Endothelial cell of umbilical vein (primary cell): ENCODE results near the gene MROH8. TPM values are rescaled to one million over a fixed set of nuclear protein-coding genes. Genes with fewer than 3 reads are reported as not detected.

Experiments
- BruUV-seq: library from RNA; stranded (reverse); fragments of 400-500 nt; replicated peaks from 2 replicates; lab custom pipeline; 2021; lab: Mats Ljungman, UMichigan
- CTCF ChIA-PET: fragments of 300-600, 350-600 bp; sonication (Branson Sonifier 250); formaldehyde crosslinking; loops from one replicate; lab custom pipeline; 2021; ENCODE audit warnings: antibody characterized with exemption, inconsistent platforms; lab: Charles Lee
- POLR2A ChIA-PET: fragments of 300-600, 350-600 bp; sonication (Branson Sonifier 250); formaldehyde crosslinking; loops from one replicate; lab custom pipeline; 2021; ENCODE audit warnings: antibody characterized with exemption, inconsistent platforms; lab: Charles Lee
- DNase-seq: peaks from one replicate; pipeline ENCODE4 v3.0.0-alpha.2; 2011; ENCODE audit warnings: low read depth, low spot score
- FAIRE-seq: peaks from 2 replicates; lab custom pipeline; 2011; peaks lifted over from hg19 to GRCh38; lab: Jason Lieb, UNC
- H2AFZ ChIP-seq: 2 replicates; pipeline ENCODE4 v1.6.0; 2012; ENCODE audit warnings: low read depth, low read length, control low read depth, inconsistent platforms
- H3K27ac ChIP-seq: 2 replicates; pipeline ENCODE4 v1.5.1; 2011; ENCODE audit warnings: low read depth, mild to moderate bottlenecking, control low read depth, low read length, moderate library complexity; ENCODE audit not compliant: insufficient read depth
- H3K27me3 ChIP-seq, 2 experiments: 2 replicates each; pipeline versions ENCODE4 v1.6.0 to v1.6.1; 2011; ENCODE audit warnings: low read length in 2 of 2, mixed read lengths in 1 of 2; ENCODE audit not compliant: control insufficient read depth in 2 of 2, insufficient read depth in 2 of 2
- H3K36me3 ChIP-seq, 2 experiments: 2 replicates in 1 of 2; 3 replicates in 1 of 2; pipeline ENCODE4 v1.5.1; 2011; ENCODE audit warnings: low read length in 2 of 2, mild to moderate bottlenecking in 1 of 2, moderate library complexity in 1 of 2; ENCODE audit not compliant: control insufficient read depth in 2 of 2, insufficient read depth in 2 of 2; ENCODE audit errors: extremely low read depth in 1 of 2
- H3K4me1 ChIP-seq: 3 replicates; pipeline ENCODE4 v1.5.1; 2011; ENCODE audit warnings: mild to moderate bottlenecking, low read length; ENCODE audit not compliant: control insufficient read depth, insufficient read depth; ENCODE audit errors: extremely low read depth
- H3K4me2 ChIP-seq: 2 replicates; pipeline ENCODE4 v1.6.1; 2011; ENCODE audit warnings: low read length, control low read depth, mixed read lengths; ENCODE audit not compliant: insufficient read depth
- H3K4me3 ChIP-seq, 3 experiments: fragments of 200-600 bp in 1 of 3; sonication (generic), shearing (Covaris generic) in 1 of 3; replicated peaks in 1 of 3; 2 replicates each; pipeline ENCODE4 v1.5.1; 2011 to 2016; ENCODE audit warnings: control low read depth in 3 of 3, low read length in 3 of 3, mild to moderate bottlenecking in 2 of 3, inconsistent platforms in 1 of 3, low read depth in 1 of 3, moderate library complexity in 1 of 3; ENCODE audit not compliant: insufficient read depth in 1 of 3
- H3K79me2 ChIP-seq: 2 replicates; pipeline ENCODE4 v1.6.0; 2012; ENCODE audit warnings: low read length, inconsistent platforms; ENCODE audit not compliant: control insufficient read depth, insufficient read depth
- H3K9ac ChIP-seq: replicated peaks from 2 replicates; pipeline ENCODE3; 2011; ENCODE audit warnings: low read length, control low read depth; ENCODE audit not compliant: insufficient read depth; ENCODE audit errors: extremely low read depth
- H3K9me1 ChIP-seq: replicated peaks from 3 replicates; pipeline ENCODE4 v1.6.0; 2011; ENCODE audit warnings: mild to moderate bottlenecking, low read length; ENCODE audit not compliant: control insufficient read depth, insufficient read depth; ENCODE audit errors: extremely low read depth
- H3K9me3 ChIP-seq: replicated peaks from 2 replicates; pipeline ENCODE4 v1.5.1; 2012; ENCODE audit warnings: low read length, inconsistent platforms; ENCODE audit not compliant: control insufficient read depth, insufficient read depth
- H4K20me1 ChIP-seq: replicated peaks from 2 replicates; pipeline ENCODE3; 2011; ENCODE audit warnings: mild to moderate bottlenecking, low read length; ENCODE audit not compliant: control insufficient read depth, insufficient read depth; ENCODE audit errors: extremely low read depth
- CTCF ChIP-seq, 2 donors: IDR thresholded peaks; 1 replicate in 1 of 2; 2 replicates in 1 of 2; pipeline ENCODE4 v1.5.1; 2011; ENCODE audit warnings: low read length in 2 of 2, mild to moderate bottlenecking in 2 of 2, moderate library complexity in 2 of 2, control low read depth in 1 of 2, inconsistent platforms in 1 of 2, low read depth in 1 of 2; ENCODE audit not compliant: insufficient read depth in 1 of 2; ENCODE audit errors: extremely low read depth in 1 of 2
- EZH2 ChIP-seq: IDR thresholded peaks from 2 replicates; pipeline ENCODE4 v1.6.1; 2012; ENCODE audit warnings: borderline replicate concordance, low read depth, mild to moderate bottlenecking, moderate library complexity, low read length, inconsistent platforms; ENCODE audit not compliant: severe bottlenecking
- FOS ChIP-seq: IDR thresholded peaks from 2 replicates; pipeline ENCODE4 v1.6.1; 2011; ENCODE audit warnings: mild to moderate bottlenecking, low read length, moderate library complexity, borderline replicate concordance; ENCODE audit not compliant: insufficient read depth
- GATA2 ChIP-seq: IDR thresholded peaks from 2 replicates; pipeline ENCODE4 v1.7.0; 2011; ENCODE audit warnings: low read depth, mild to moderate bottlenecking, moderate library complexity, mixed read lengths, low read length; ENCODE audit not compliant: insufficient read length, insufficient read depth
- JUN ChIP-seq: IDR thresholded peaks from 2 replicates; pipeline ENCODE4 v1.6.1; 2011; ENCODE audit warnings: borderline replicate concordance, low read depth; ENCODE audit not compliant: insufficient read length, insufficient read depth
- MYC ChIP-seq: IDR thresholded peaks from one replicate; pipeline ENCODE4 v1.6.1; 2011; ENCODE audit warnings: mild to moderate bottlenecking, low read depth, low read length
- POLR2A ChIP-seq: IDR thresholded peaks from 2 replicates; pipeline ENCODE4 v1.6.1; 2012; ENCODE audit warnings: low read depth, mild to moderate bottlenecking, control low read depth, low read length
- POLR2AphosphoS5 ChIP-seq: IDR thresholded peaks from 2 replicates; pipeline ENCODE4 v1.6.1; 2012; ENCODE audit warnings: low read depth, mild to moderate bottlenecking, control low read depth, low read length, moderate library complexity; ENCODE audit not compliant: insufficient read depth
- dilution Hi-C: fragments of 300-500 bp; cut with MboI; formaldehyde crosslinking; loops from one replicate; pipeline ENCODE4 v1.15.0; 2019; ENCODE audit warnings: low sequenced_read_pairs; ENCODE audit not compliant: extremely low pct_ligation_motif_present
- intact Hi-C: fragments of 100-400 bp; cut with micrococcal nuclease; formaldehyde crosslinking; loops from one replicate; pipeline ENCODE4 v1.10.0; 2022
- polyA plus RNA-seq, 4 experiments: library from polyadenylated mRNA; depleted of rRNA in 3 of 4; stranded (reverse) in 3 of 4; unstranded in 1 of 4; fragments of >200 nt; gene quantifications; 2 replicates each; pipeline versions ENCODE4 v1.2.1 to v1.2.3, GENCODE V29; 2011 to 2012; ENCODE audit warnings: missing spikeins in 1 of 4
- total RNA-seq: library from RNA; stranded (reverse); gene quantifications from 2 replicates; pipeline ENCODE4 v1.2.3, GENCODE V29; 2021
- TF ChIP-seq, protein P1 (sequence below): IDR thresholded peaks from 2 replicates; pipeline ENCODE4 v1.6.1; 2011; ENCODE audit not compliant: insufficient read depth, insufficient read length

The MROH8 gene
- total and polyA plus RNA-seq, 2 donors (not counting 3 experiments of a cell fraction or from before 2014, with no cell fraction given): 1.3 to 1.5 TPM

DNA sequence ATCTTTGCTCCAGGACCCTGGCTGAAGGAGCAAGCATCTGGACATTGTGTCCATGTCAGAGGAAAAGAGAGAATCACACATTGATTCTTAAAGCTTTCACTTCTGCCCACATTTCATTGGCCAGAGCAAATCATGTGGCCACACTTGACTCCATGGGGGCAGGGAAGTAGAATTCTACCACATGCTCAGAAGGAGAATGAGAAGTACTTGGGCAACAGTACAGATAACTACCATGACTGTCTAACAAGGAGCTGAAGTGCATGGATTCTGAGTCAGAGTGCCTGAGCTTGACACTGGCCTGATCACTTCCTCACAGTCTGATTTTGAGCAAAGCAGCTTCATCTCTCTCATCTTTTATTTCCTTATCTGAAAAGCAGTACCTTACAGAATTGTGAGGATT, 43.7 kb upstream of the MROH8 start:
- dilution Hi-C loops: no loop called here

More for the DNA sequence above, 43.7 kb upstream of the MROH8 start:
- no peak overlapping the region for H3K4me3 ChIP-seq
- DNase-seq (no peak), FAIRE-seq (no peak)
- no peak overlapping the region for H3K9ac ChIP-seq
- no peak overlapping the region for H3K4me2 ChIP-seq
- ChIA-PET POLR2A (no interaction called here), CTCF (interaction anchor here (1.3 to 4.4 kb wide), 4 partner anchors 8 to 31 kb away, joined by 3 to 15 read pairs (median 4); no protein-coding TSS in a partner anchor)
- no peaks in the 10 kb centered on the region for H3K27me3 ChIP-seq
- no peak for TF ChIP-seq JUN
- no peak for TF ChIP-seq POLR2AphosphoS5
- no peak for TF ChIP-seq GATA2
- no peak for TF ChIP-seq POLR2A
- TF ChIP-seq, protein P1, sequence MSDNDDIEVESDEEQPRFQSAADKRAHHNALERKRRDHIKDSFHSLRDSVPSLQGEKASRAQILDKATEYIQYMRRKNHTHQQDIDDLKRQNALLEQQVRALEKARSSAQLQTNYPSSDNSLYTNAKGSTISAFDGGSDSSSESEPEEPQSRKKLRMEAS: no peak
- no peak for TF ChIP-seq EZH2
- no peak for TF ChIP-seq MYC
- no peak for TF ChIP-seq FOS
- no peak for TF ChIP-seq CTCF (IDR thresholded peaks at IDR 0.05; ENCODE audit: extremely low read depth in 1 of 2, insufficient read depth in 1 of 2, low read depth in 1 of 2, low read length in 2 of 2)
- BruUV-seq: no TSS peak
- intact Hi-C loops: no loop called here
- H4K20me1 ChIP-seq: no peaks in the 10 kb centered on the region
- peaks cover 29 to 38% of the 10 kb centered on the region in 2 experiments for H3K36me3 ChIP-seq
- H3K27ac ChIP-seq: no peak overlapping the region
- H3K9me1 ChIP-seq: no peaks in the 10 kb centered on the region
- no peak overlapping the region for H2AFZ ChIP-seq
- no peaks in the 10 kb centered on the region for H3K4me1 ChIP-seq
- no peaks in the 10 kb centered on the region for H3K9me3 ChIP-seq
- peaks cover 12% of the 10 kb centered on the region for H3K79me2 ChIP-seq
